PC-3 (cell line): ENCODE data around the gene LAMB4. TPM values are rescaled to one million over a fixed set of nuclear protein-coding genes. Genes with fewer than 3 reads are reported as not detected.

Source experiments
- ATAC-seq: fragments of 200-7000 bp; cut with Tn5 transposase; 2 replicates; pipeline ENCODE4 v1.9.1; 2020; ENCODE audit warnings: mild to moderate bottlenecking, moderate library complexity
- BruUV-seq: library from RNA; stranded (reverse); fragments of 400-500 nt; replicated peaks from 2 replicates; lab custom pipeline; 2021; lab: Mats Ljungman, UMichigan
- CTCF ChIA-PET: fragments of 300-600 bp; sonication (Branson Sonifier 250); formaldehyde crosslinking; loops from one replicate; lab custom pipeline; 2022; ENCODE audit warnings: antibody characterized with exemption; lab: Charles Lee
- POLR2A ChIA-PET: fragments of 300-600 bp; sonication (Branson Sonifier 250); formaldehyde crosslinking; loops from one replicate; lab custom pipeline; 2022; ENCODE audit warnings: antibody characterized with exemption; ENCODE audit not compliant: unreplicated experiment; lab: Charles Lee
- DNase-seq: peaks from one replicate; pipeline ENCODE4 v3.0.0-alpha.2; 2015
- H2AFZ ChIP-seq: fragments of 300-600 bp; sonication (generic); 2 replicates; pipeline ENCODE4 v1.6.0; 2016; ENCODE audit warnings: antibody characterized with exemption, low read length
- H3F3A ChIP-seq: fragments of 300-600 bp; sonication (generic); one replicate; pipeline ENCODE4 v1.6.0; 2017; ENCODE audit warnings: antibody characterized with exemption, low read length, control low read depth, mild to moderate bottlenecking; ENCODE audit not compliant: unreplicated experiment
- H3K27ac ChIP-seq: fragments of 300-600 bp; sonication (generic); 2 replicates; pipeline ENCODE4 v1.5.1; 2016; ENCODE audit warnings: mild to moderate bottlenecking, low read length
- H3K27me3 ChIP-seq: fragments of 300-600 bp; sonication (generic); 2 replicates; pipeline ENCODE4 v1.6.1; 2016; ENCODE audit warnings: low read length, mixed read lengths
- H3K36me3 ChIP-seq: fragments of 300-600 bp; sonication (generic); 2 replicates; pipeline ENCODE4 v1.6.1; 2016; ENCODE audit warnings: low read depth, mixed run types, low read length, mixed read lengths
- H3K4me1 ChIP-seq: fragments of 300-600 bp; sonication (generic); 2 replicates; pipeline ENCODE4 v1.5.1; 2016; ENCODE audit warnings: low read length; ENCODE audit not compliant: insufficient read depth
- H3K4me2 ChIP-seq: fragments of 300-600 bp; sonication (generic); 2 replicates; pipeline ENCODE4 v1.6.0; 2016; ENCODE audit warnings: low read length
- H3K4me3 ChIP-seq: fragments of 300-600 bp; sonication (generic); 2 replicates; pipeline ENCODE4 v1.5.1; 2016; ENCODE audit warnings: mild to moderate bottlenecking, low read length, mixed read lengths
- H3K79me2 ChIP-seq: fragments of 300-600 bp; sonication (generic); 2 replicates; pipeline ENCODE4 v1.6.1; 2017; ENCODE audit warnings: low read length, mixed read lengths
- H3K9ac ChIP-seq: fragments of 300-600 bp; sonication (generic); 2 replicates; pipeline ENCODE4 v1.6.0; 2016; ENCODE audit warnings: mild to moderate bottlenecking, low read length
- H3K9me2 ChIP-seq: fragments of 300-600 bp; sonication (generic); replicated peaks from 2 replicates; pipeline ENCODE4 v1.6.1; 2016; ENCODE audit warnings: mixed run types, low read length, mixed read lengths
- H3K9me3 ChIP-seq: fragments of 300-600 bp; sonication (generic); 2 replicates; pipeline ENCODE4 v1.6.1; 2016; ENCODE audit warnings: low read length, mixed read lengths
- H4K20me1 ChIP-seq: fragments of 300-600 bp; sonication (generic); 2 replicates; pipeline ENCODE4 v1.6.1; 2016; ENCODE audit warnings: low read length, mixed read lengths
- CTCF ChIP-seq: fragments of 300-600 bp; sonication (generic); conservative IDR thresholded peaks from 2 replicates; pipeline ENCODE4 v1.5.1; 2017; ENCODE audit warnings: antibody characterized with exemption, low read depth, mild to moderate bottlenecking, low read length
- EZH2 ChIP-seq: fragments of 300-600 bp; sonication (generic); IDR thresholded peaks from one replicate; pipeline ENCODE4 v1.6.1; 2017; ENCODE audit warnings: antibody characterized with exemption, mild to moderate bottlenecking, low read length; ENCODE audit not compliant: unreplicated experiment
- EZH2phosphoT487 ChIP-seq: fragments of 300-600 bp; sonication (generic); IDR thresholded peaks from 2 replicates; pipeline ENCODE4 v1.6.1; 2018; ENCODE audit warnings: mild to moderate bottlenecking, antibody characterized with exemption, low read length, borderline replicate concordance
- intact Hi-C: fragments of 100-400 bp; cut with micrococcal nuclease; formaldehyde crosslinking; loops from 2 replicates; pipeline ENCODE4 v1.9.0; 2023
- total RNA-seq: library from RNA; depleted of rRNA; stranded (reverse); fragments of >200 nt; gene quantifications from 2 replicates; pipeline ENCODE4 v1.2.3, GENCODE V29; 2014

The LAMB4 gene
- total RNA-seq, 1 experiment from 2014 or later = 0.04 TPM

GRCh38 chr7:108086546-108086945 lies 43.6 kb downstream of the LAMB4 start:
- Histone ChIP-seq H3K79me2 (no peaks in the 10 kb centered on the region), H3K27me3 (no peaks in the 10 kb centered on the region), H3K4me3 (no peak overlapping the region), H3K9me3 (peaks cover 1% of the 10 kb centered on the region; the same call in 1 of the 2 replicates), H3K27ac (no peak overlapping the region), H3K36me3 (no peaks in the 10 kb centered on the region), H3K4me1 (peaks cover 13% of the 10 kb centered on the region; the same call in 1 of the 2 replicates), H3F3A (no peaks in the 10 kb centered on the region), H3K9me2 (no peaks in the 10 kb centered on the region), H3K4me2 (no peak overlapping the region), H4K20me1 (no peaks in the 10 kb centered on the region), H2AFZ (no peak overlapping the region), H3K9ac (no peak overlapping the region)
- CTCF ChIA-PET = no interaction called here
- DNase-seq = peak; percentile 53
- no TSS peak for BruUV-seq
- ATAC-seq = no peak
- POLR2A ChIA-PET = no interaction called here
- TF ChIP-seq EZH2phosphoT487 (no peak), EZH2 (no peak), CTCF (no peak)
- intact Hi-C loops = no loop called here

GRCh38 chr7:108083980-108084379 lies 46.2 kb downstream of the LAMB4 start:
- Histone ChIP-seq H3K9ac (no peak overlapping the region), H3K27ac (no peak overlapping the region), H3K27me3 (no peaks in the 10 kb centered on the region), H3K4me2 (no peak overlapping the region), H3K4me3 (no peak overlapping the region), H3K9me3 (peaks cover 5% of the 10 kb centered on the region; the same call in 1 of the 2 replicates), H3K4me1 (peaks cover 28% of the 10 kb centered on the region), H4K20me1 (no peaks in the 10 kb centered on the region), H3F3A (no peaks in the 10 kb centered on the region), H2AFZ (no peak overlapping the region), H3K79me2 (no peaks in the 10 kb centered on the region), H3K36me3 (no peaks in the 10 kb centered on the region), H3K9me2 (no peaks in the 10 kb centered on the region)
- TF ChIP-seq CTCF (no peak), EZH2 (no peak), EZH2phosphoT487 (no peak)
- ATAC-seq = peak; percentile 39; the same call in 1 of the 2 replicates
- DNase-seq = peak; percentile 44
- no TSS peak for BruUV-seq
- CTCF ChIA-PET = no interaction called here
- POLR2A ChIA-PET = no interaction called here
- intact Hi-C loops = no loop called here
